Fibroblast of lung (primary cell): ENCODE results near the gene ZFHX2. TPM values are rescaled to one million over a fixed set of nuclear protein-coding genes. Genes with fewer than 3 reads are reported as not detected.

ENCODE experiments used
- DNase-seq, 2 donors: peaks; one replicate each; pipeline versions ENCODE4 v3.0.0 to v3.0.0-alpha.2; 2010; ENCODE audit warnings: low read depth in 2 of 2
- H2AFZ ChIP-seq: 2 replicates; pipeline ENCODE4 v1.5.1; 2012; ENCODE audit warnings: low read length, control low read depth, inconsistent platforms
- H3K27ac ChIP-seq: 2 replicates; pipeline ENCODE4 v1.5.1; 2011; ENCODE audit warnings: low read length, control low read depth; ENCODE audit not compliant: insufficient read depth
- H3K27me3 ChIP-seq: 2 replicates; pipeline ENCODE4 v1.5.1; 2011; ENCODE audit warnings: mild to moderate bottlenecking, low read length; ENCODE audit not compliant: control insufficient read depth, insufficient read depth
- H3K36me3 ChIP-seq: 2 replicates; pipeline ENCODE4 v1.5.1; 2011; ENCODE audit warnings: low read length; ENCODE audit not compliant: control insufficient read depth, insufficient read depth
- H3K4me1 ChIP-seq: 2 replicates; pipeline ENCODE4 v1.5.1; 2011; ENCODE audit warnings: low read length; ENCODE audit not compliant: control insufficient read depth, insufficient read depth; ENCODE audit errors: extremely low read depth
- H3K4me2 ChIP-seq: 2 replicates; pipeline ENCODE4 v1.5.1; 2011; ENCODE audit warnings: low read length, control low read depth; ENCODE audit not compliant: insufficient read depth; ENCODE audit errors: extremely low read depth
- H3K4me3 ChIP-seq, 4 experiments: fragments of 200-600 bp in 1 of 4; sonication (generic) in 1 of 4; replicated peaks in 1 of 4; 2 replicates each; pipeline ENCODE4 v1.5.1; 2011 to 2016; ENCODE audit warnings: low read length in 4 of 4, low read depth in 3 of 4, mild to moderate bottlenecking in 3 of 4, control low read depth in 2 of 4, inconsistent platforms in 1 of 4, mixed read lengths in 1 of 4; ENCODE audit not compliant: insufficient read depth in 1 of 4; ENCODE audit errors: control extremely low read depth in 1 of 4
- H3K79me2 ChIP-seq: 2 replicates; pipeline ENCODE4 v1.5.1; 2012; ENCODE audit warnings: mild to moderate bottlenecking, low read length, inconsistent platforms; ENCODE audit not compliant: control insufficient read depth, insufficient read depth
- H3K9ac ChIP-seq: 2 replicates; pipeline ENCODE4 v1.5.1; 2011; ENCODE audit warnings: mild to moderate bottlenecking, low read length, control low read depth; ENCODE audit not compliant: insufficient read depth
- H3K9me3 ChIP-seq: 2 replicates; pipeline ENCODE4 v1.5.1; 2012; ENCODE audit warnings: low read depth, low read length; ENCODE audit not compliant: control insufficient read depth, insufficient read depth
- H4K20me1 ChIP-seq: 2 replicates; pipeline ENCODE4 v1.5.1; 2011; ENCODE audit warnings: low read length; ENCODE audit not compliant: control insufficient read depth, insufficient read depth; ENCODE audit errors: extremely low read depth
- CTCF ChIP-seq, 2 donors: IDR thresholded peaks in 1 of 2; conservative IDR thresholded peaks in 1 of 2; 1 replicate in 1 of 2; 2 replicates in 1 of 2; pipeline ENCODE4 v1.5.1; 2011 to 2012; ENCODE audit warnings: low read length in 2 of 2, control low read depth in 1 of 2, inconsistent platforms in 1 of 2, low read depth in 1 of 2, mild to moderate bottlenecking in 1 of 2
- EZH2 ChIP-seq: IDR thresholded peaks from 2 replicates; pipeline ENCODE4 v1.5.1; 2012; ENCODE audit warnings: low read length, control low read depth, mild to moderate bottlenecking; ENCODE audit errors: missing control alignments
- polyA plus RNA-seq, 2 donors: library from polyadenylated mRNA; depleted of rRNA in 1 of 2; stranded (reverse) in 1 of 2; unstranded in 1 of 2; fragments of >200 nt; gene quantifications; 2 replicates each; pipeline ENCODE4 v1.2.1, GENCODE V29; 2011 to 2012; ENCODE audit warnings: missing spikeins in 1 of 2
- total RNA-seq: library from RNA; depleted of rRNA; stranded (reverse); fragments of >200 nt; gene quantifications from 2 replicates; pipeline ENCODE4 v1.2.1, GENCODE V29; 2014

Gene ZFHX2
- total and polyA plus RNA-seq, 2 donors (not counting 1 experiment from before 2014, with no cell fraction given) = 0.33 TPM; not detected in 1

- Histone ChIP-seq H3K27ac (no peak overlapping the region), H4K20me1 (no peaks in the 10 kb centered on the region), H3K4me1 (peaks cover 3% of the 10 kb centered on the region), H3K4me2 (peak overlapping the region; percentile 88), H2AFZ (no peak overlapping the region), H3K79me2 (no peaks in the 10 kb centered on the region), H3K4me3 (peak overlapping the region in 3 of 4 experiments; percentile 61 to 74 (median 72)), H3K36me3 (no peaks in the 10 kb centered on the region), H3K27me3 (peaks cover 14% of the 10 kb centered on the region), H3K9ac (no peak overlapping the region), H3K9me3 (no peaks in the 10 kb centered on the region)
- no peak for DNase-seq
- TF ChIP-seq CTCF (conservative IDR thresholded peaks at IDR 0.05 in 1 of 2, IDR thresholded peaks at IDR 0.05 in 1 of 2; ENCODE audit: low read depth in 1 of 2, low read length in 2 of 2) = no peak
- TF ChIP-seq EZH2 = peak; percentile 66
Measured at GRCh38 chr14:23550131-23550811, 1.3 kb downstream of the ZFHX2 start.

GRCh38 chr14:23548351-23549318, 2.9 kb downstream of the ZFHX2 start:
- no peak overlapping the region for H3K9ac ChIP-seq
- no peaks in the 10 kb centered on the region for H3K36me3 ChIP-seq
- H3K27me3 ChIP-seq = peaks cover 14% of the 10 kb centered on the region
- H4K20me1 ChIP-seq = no peaks in the 10 kb centered on the region
- H2AFZ ChIP-seq = no peak overlapping the region
- no peak overlapping the region for H3K4me2 ChIP-seq
- no peak overlapping the region for H3K4me3 ChIP-seq
- no peak overlapping the region for H3K27ac ChIP-seq
- H3K79me2 ChIP-seq = no peaks in the 10 kb centered on the region
- TF ChIP-seq CTCF (conservative IDR thresholded peaks at IDR 0.05 in 1 of 2, IDR thresholded peaks at IDR 0.05 in 1 of 2; ENCODE audit: low read depth in 1 of 2, low read length in 2 of 2) (no peak), EZH2 (no peak)
- H3K4me1 ChIP-seq = no peaks in the 10 kb centered on the region
- no peaks in the 10 kb centered on the region for H3K9me3 ChIP-seq
- DNase-seq = peak; percentile 34 to 71

GRCh38 chr14:23547924-23548323, 3.6 kb downstream of the ZFHX2 start:
- Histone ChIP-seq H2AFZ (no peak overlapping the region), H3K27ac (no peak overlapping the region), H3K4me2 (no peak overlapping the region), H3K4me3 (no peak overlapping the region), H3K79me2 (no peaks in the 10 kb centered on the region), H4K20me1 (no peaks in the 10 kb centered on the region), H3K36me3 (no peaks in the 10 kb centered on the region), H3K9me3 (no peaks in the 10 kb centered on the region), H3K4me1 (no peaks in the 10 kb centered on the region), H3K9ac (no peak overlapping the region), H3K27me3 (peaks cover 14% of the 10 kb centered on the region)
- DNase-seq = no peak
- no peak for TF ChIP-seq EZH2
- no peak for TF ChIP-seq CTCF (conservative IDR thresholded peaks at IDR 0.05 in 1 of 2, IDR thresholded peaks at IDR 0.05 in 1 of 2; ENCODE audit: low read depth in 1 of 2, low read length in 2 of 2)
